AG04449 (cell line): Measurements from ENCODE around the gene C9orf78.

Experiments
- CTCF ChIA-PET: fragments of 350-600 bp; formaldehyde crosslinking; extraction: SDS; loops from one replicate; lab custom pipeline; 2021; ENCODE audit warnings: antibody characterized with exemption; lab: Yijun Ruan, JAX
- POLR2A ChIA-PET: fragments of 400-600, 350-600 bp; formaldehyde crosslinking; extraction: SDS; loops from one replicate; lab custom pipeline; 2020; ENCODE audit warnings: antibody characterized with exemption, inconsistent platforms; lab: Yijun Ruan, JAX
- DNase-seq: peaks from one replicate; pipeline ENCODE4 v3.0.0-alpha.2; 2010; ENCODE audit warnings: low read depth, low spot score
- H3K4me3 ChIP-seq: 2 replicates; pipeline ENCODE4 v1.5.1; 2011; ENCODE audit warnings: low read depth, mild to moderate bottlenecking, control low read depth, low read length
- TF ChIP-seq, protein P1 (sequence below): IDR thresholded peaks from one replicate; pipeline ENCODE4 v1.5.1; 2011; ENCODE audit warnings: mild to moderate bottlenecking, moderate library complexity, low read length, control low read depth, inconsistent platforms; ENCODE audit not compliant: insufficient read depth; ENCODE audit errors: missing control alignments

Gene C9orf78

DNA sequence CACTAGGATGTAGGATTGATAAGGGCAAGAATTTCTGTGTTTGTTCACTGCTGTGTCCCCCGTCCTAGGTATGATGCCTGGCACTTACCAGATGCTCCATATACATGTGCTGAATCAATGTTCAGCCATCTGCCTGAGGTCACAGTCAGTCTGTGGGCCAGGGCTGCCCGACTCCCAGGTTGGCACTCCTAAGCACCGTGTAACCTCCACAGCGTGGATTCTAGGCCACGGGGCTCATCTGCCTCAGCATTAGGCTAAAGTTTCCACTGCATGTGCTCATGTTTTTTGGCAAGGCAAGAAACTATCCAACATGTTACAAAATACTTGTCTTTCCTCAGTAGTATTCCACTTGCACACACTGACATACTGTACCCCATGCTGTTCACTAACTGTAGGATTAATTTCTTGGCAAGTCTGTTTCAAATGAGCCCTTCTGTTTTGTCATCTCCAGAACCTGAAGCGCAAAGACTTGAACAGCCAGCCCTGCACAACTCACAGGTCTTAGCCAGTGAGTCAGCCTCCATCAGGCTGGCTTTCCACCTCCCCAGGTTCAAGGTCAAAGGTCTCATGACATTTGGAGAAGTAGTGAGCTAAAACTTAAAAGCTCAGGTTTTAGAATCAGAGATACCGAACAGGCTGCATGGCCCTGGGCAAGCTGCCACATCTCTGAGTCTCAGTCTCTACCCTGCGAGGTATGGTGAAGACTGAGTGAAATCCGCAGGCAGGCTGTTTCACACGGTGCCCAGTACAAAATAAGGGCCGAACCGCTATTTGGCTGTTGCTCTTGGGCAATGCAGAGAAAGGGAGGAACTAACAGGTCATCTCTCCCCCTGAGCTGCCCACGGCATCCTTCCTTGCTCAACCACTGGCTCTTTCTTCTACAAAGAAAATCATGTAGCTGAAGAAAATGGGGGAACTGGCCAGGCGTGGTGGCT lies 18.3 kb downstream of the C9orf78 start:
- no peak overlapping the region for H3K4me3 ChIP-seq
- TF ChIP-seq, protein P1, sequence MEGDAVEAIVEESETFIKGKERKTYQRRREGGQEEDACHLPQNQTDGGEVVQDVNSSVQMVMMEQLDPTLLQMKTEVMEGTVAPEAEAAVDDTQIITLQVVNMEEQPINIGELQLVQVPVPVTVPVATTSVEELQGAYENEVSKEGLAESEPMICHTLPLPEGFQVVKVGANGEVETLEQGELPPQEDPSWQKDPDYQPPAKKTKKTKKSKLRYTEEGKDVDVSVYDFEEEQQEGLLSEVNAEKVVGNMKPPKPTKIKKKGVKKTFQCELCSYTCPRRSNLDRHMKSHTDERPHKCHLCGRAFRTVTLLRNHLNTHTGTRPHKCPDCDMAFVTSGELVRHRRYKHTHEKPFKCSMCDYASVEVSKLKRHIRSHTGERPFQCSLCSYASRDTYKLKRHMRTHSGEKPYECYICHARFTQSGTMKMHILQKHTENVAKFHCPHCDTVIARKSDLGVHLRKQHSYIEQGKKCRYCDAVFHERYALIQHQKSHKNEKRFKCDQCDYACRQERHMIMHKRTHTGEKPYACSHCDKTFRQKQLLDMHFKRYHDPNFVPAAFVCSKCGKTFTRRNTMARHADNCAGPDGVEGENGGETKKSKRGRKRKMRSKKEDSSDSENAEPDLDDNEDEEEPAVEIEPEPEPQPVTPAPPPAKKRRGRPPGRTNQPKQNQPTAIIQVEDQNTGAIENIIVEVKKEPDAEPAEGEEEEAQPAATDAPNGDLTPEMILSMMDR = no peak
- POLR2A ChIA-PET = interaction anchor here (0.6 kb wide), 1 partner anchor 16 kb away, joined by 3 read pairs; no protein-coding TSS in a partner anchor
- CTCF ChIA-PET = no interaction called here
- no peak for DNase-seq

DNA sequence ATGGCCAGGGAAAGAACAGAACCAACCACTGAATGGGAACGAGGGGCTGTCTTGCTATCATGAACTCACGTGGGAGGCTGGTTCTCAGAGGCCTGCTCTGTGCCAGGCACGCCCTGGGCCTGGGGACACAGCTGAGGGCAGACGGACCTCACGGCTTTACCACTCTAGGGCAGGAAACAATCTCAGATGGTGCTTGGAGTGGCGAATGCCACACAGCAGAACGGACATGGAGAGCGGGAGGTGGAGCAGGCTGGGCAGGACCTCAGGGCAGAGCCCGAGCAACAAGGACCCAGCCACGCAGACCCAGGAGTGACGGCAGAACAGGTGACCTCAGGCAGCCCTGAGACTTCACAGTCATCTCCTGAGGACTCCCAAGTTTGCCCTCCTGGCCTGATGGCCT lies 19.8 kb downstream of the C9orf78 start:
- CTCF ChIA-PET = no interaction called here
- POLR2A ChIA-PET = no interaction called here
- no peak for DNase-seq
- TF ChIP-seq, protein P1 = no peak
- H3K4me3 ChIP-seq = no peak overlapping the region

DNA sequence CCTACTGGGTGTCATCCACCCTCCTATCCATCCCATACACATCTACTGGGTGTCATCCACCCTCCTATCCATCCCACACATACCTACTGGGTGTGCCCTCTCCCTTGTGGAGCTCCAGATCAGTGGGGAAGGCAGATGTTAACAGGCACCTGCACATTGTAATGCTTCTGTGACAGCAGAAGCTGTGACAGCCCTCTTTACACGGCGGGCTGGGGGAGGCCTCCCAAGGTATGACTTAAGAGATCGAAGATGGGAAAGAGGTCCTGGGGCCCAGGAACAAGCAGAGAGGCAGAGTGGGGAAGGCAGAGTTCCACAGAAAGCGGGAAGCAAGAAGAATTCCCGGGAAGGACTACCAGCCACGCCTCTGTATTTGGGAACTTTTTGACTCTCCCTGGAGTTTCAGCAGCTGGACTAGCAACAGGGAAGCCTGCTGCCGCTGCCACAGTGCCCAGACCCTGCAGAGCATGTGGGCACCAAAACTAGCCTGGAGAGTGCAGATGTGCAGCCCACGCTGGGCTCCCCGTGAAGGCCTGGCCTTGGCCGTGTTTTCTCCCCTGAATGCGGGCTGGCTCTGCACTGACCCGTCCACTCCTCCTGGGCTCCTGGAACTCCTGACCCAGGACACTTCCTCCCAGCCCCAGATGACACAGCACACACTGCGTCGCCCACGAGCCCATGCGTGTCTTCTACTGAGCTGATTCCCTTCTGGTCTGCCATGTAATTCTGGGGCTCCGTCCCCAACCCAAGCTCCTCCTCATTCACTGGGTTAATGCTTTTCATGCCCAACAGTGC lies 20.4 kb downstream of the C9orf78 start:
- TF ChIP-seq, protein P1 = no peak
- H3K4me3 ChIP-seq = no peak overlapping the region
- CTCF ChIA-PET = no interaction called here
- no peak for DNase-seq
- POLR2A ChIA-PET = no interaction called here

DNA sequence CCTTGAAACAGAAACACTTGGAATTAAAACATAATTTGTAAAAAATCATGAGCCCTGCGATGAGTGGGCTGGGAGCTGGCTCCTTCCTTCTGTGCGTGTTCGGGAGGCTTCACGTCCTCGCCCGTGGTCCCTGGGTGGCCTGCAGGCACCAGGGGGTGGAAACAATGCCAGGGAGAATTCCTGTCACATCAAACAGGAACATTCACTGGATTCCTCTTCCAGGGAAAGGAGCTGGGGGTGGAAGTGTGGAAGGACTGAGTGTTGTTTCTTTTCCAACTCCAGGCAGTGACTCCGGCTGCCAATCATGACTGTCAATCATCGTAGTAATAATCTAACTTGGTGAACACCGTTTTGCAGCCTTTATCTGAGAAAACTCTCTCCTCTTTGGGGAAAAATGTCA lies 21.4 kb downstream of the C9orf78 start:
- ChIA-PET CTCF (interaction anchor here (1.5 kb wide), 1 partner anchor 10 kb away, joined by 3 read pairs; no protein-coding TSS in a partner anchor), POLR2A (no interaction called here)
- TF ChIP-seq, protein P1 = no peak
- no peak overlapping the region for H3K4me3 ChIP-seq
- DNase-seq = no peak

DNA sequence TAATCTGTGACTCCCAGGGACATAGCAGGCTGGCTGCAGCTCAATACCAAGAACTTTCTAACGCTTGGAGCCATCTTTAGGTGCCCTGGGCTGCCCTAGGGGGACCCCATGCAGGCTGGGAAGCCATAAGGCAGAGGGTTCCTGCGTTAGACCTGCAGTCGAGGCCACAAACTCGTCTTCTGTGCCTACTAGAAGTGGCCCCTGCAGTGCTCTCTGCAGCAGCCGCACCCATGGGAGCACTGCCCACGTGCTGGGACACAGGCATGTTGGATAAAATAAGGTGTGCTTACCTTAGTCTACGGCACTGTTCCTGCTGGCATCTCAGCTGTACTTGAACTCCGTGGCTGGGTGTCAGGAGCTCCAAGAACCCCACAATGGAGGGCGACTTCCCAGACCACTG lies 22.7 kb downstream of the C9orf78 start:
- POLR2A ChIA-PET = interaction anchor here (0.5 to 0.6 kb wide), 2 partner anchors 10 to 175 kb away, joined by 3 to 5 read pairs; no protein-coding TSS in a partner anchor
- CTCF ChIA-PET = interaction anchor here (1.5 kb wide), 1 partner anchor 8 kb away, joined by 3 read pairs; no protein-coding TSS in a partner anchor
- no peak overlapping the region for H3K4me3 ChIP-seq
- TF ChIP-seq, protein P1 = no peak
- no peak for DNase-seq

DNA sequence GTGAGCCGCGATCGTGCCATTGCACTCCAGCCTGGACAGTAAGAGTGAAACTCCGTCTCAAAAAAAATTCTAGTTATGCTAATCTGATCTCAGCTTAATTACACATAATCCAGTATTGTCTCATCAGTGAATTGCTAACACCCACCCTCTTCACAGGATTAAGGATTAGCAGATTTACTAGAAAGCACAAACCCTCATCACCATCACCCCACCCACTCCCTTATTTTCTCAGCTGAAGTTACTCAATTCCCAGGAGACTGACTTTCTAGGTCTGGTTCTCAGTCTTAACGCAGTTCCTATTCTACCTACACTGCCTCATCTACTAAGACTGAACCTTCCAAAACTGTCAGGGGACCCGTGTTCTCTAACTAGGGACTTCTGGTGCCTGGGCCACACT lies 23.1 kb downstream of the C9orf78 start:
- CTCF ChIA-PET = interaction anchor here (1.0 to 1.5 kb wide), 3 partner anchors 8 to 75 kb away, joined by 3 to 4 read pairs (median 4); no protein-coding TSS in a partner anchor
- POLR2A ChIA-PET = interaction anchor here (0.6 to 2.1 kb wide), 2 partner anchors 10 to 27 kb away, joined by 5 to 6 read pairs; no protein-coding TSS in a partner anchor
- TF ChIP-seq, protein P1 = no peak

More for the DNA sequence above, 23.1 kb downstream of the C9orf78 start:
- no peak for DNase-seq
- H3K4me3 ChIP-seq = no peak overlapping the region
